Epithelial cell of esophagus (primary cell): ENCODE data around the gene IL16.
"Not testable (repeated sequence)": the region's sequence is repeated elsewhere in the genome, so short reads cannot be mapped to it uniquely, and the experiment has no call there.

ENCODE experiments used
- DNase-seq: peaks from one replicate; pipeline ENCODE4 v3.0.0; 2010; ENCODE audit warnings: low read depth
- H3K4me3 ChIP-seq: 2 replicates; pipeline ENCODE4 v1.5.1; 2011; ENCODE audit warnings: mild to moderate bottlenecking, low read length, control low read depth
- CTCF ChIP-seq: IDR thresholded peaks from 2 replicates; pipeline ENCODE4 v1.5.1; 2011; ENCODE audit warnings: low read depth, mild to moderate bottlenecking, low read length, control low read depth, inconsistent platforms; ENCODE audit not compliant: insufficient read depth; ENCODE audit errors: missing control alignments

The IL16 gene

GRCh38 chr15:81338170-81339007 is 141.7 kb downstream of the IL16 start:
- peak; percentile 40 for DNase-seq
- TF ChIP-seq CTCF, result no peak
- no peak overlapping the region for H3K4me3 ChIP-seq

- no peak for TF ChIP-seq CTCF
- no peak overlapping the region for H3K4me3 ChIP-seq
- DNase-seq, result no peak
These were observed 142.6 kb downstream of the IL16 start for GRCh38 chr15:81339321-81339720.

- no peak for DNase-seq
- H3K4me3 ChIP-seq, result no peak overlapping the region
- TF ChIP-seq CTCF, result no peak
These were observed 143.2 kb downstream of the IL16 start for GRCh38 chr15:81339851-81340250.

- no peak for TF ChIP-seq CTCF
- DNase-seq, result no peak
- no peak overlapping the region for H3K4me3 ChIP-seq
These were observed 144.7 kb downstream of the IL16 start for GRCh38 chr15:81341351-81341750.

- no peak for DNase-seq
- no peak for TF ChIP-seq CTCF
- H3K4me3 ChIP-seq, result no peak overlapping the region
These were observed 146.7 kb downstream of the IL16 start for GRCh38 chr15:81343371-81343770.

- no peak for DNase-seq
- no peak overlapping the region for H3K4me3 ChIP-seq
- no peak for TF ChIP-seq CTCF
These were observed 149.9 kb downstream of the IL16 start for GRCh38 chr15:81346611-81347010.

GRCh38 chr15:81347910-81348309 is 151.2 kb downstream of the IL16 start:
- no peak for DNase-seq
- no peak for TF ChIP-seq CTCF
- no peak overlapping the region for H3K4me3 ChIP-seq

- not testable (repeated sequence) for DNase-seq, H3K4me3 ChIP-seq
These were observed 152.0 kb downstream of the IL16 start for GRCh38 chr15:81348691-81349090.
